Lower lobe of right lung (tissue), 2 donors: Measurements from ENCODE around the gene PLD4. TPM values are rescaled to one million over a fixed set of nuclear protein-coding genes. Genes with fewer than 3 reads are reported as not detected.
"Not testable (repeated sequence)": the region's sequence is repeated elsewhere in the genome, so short reads cannot be mapped to it uniquely, and the experiment has no call there.

ENCODE experiments used
- ATAC-seq, 2 donors: fragments of 200-7000 bp; cut with Tn5 transposase; one replicate each; pipeline ENCODE4 v1.9.1; 2020 to 2022; ENCODE audit warnings: mild to moderate bottlenecking in 2 of 2, moderate library complexity in 2 of 2
- DNase-seq: peaks from one replicate; pipeline ENCODE4 v3.0.0-alpha.2; 2020
- H3K27ac ChIP-seq: fragments of 200-600 bp; one replicate; pipeline ENCODE4 v1.8.0; 2022
- H3K27me3 ChIP-seq: fragments of 200-600 bp; one replicate; pipeline ENCODE4 v1.8.0; 2022; ENCODE audit warnings: low read depth
- H3K36me3 ChIP-seq: fragments of 200-600 bp; one replicate; pipeline ENCODE4 v1.8.0; 2022; ENCODE audit warnings: mild to moderate bottlenecking
- H3K4me1 ChIP-seq: fragments of 200-600 bp; one replicate; pipeline ENCODE4 v1.8.0; 2022
- H3K4me3 ChIP-seq: fragments of 200-600 bp; one replicate; pipeline ENCODE4 v1.8.0; 2022; ENCODE audit warnings: mild to moderate bottlenecking
- H3K9me3 ChIP-seq: fragments of 200-600 bp; one replicate; pipeline ENCODE4 v1.8.0; 2022
- intact Hi-C: fragments of 100-400 bp; cut with DNase I; formaldehyde crosslinking; loops from one replicate; pipeline ENCODE4 v1.11.0; 2022
- total RNA-seq: library from RNA; stranded (reverse); fragmentation: NEBNext Ultra II Directional; extraction: Animal tissue kit (Norgen Biotek cat#: 25700); gene quantifications from one replicate; pipeline ENCODE4 v1.2.1, GENCODE V29; 2021
- TF ChIP-seq, protein P1 (sequence below): fragments of 200-600 bp; IDR thresholded peaks from one replicate; pipeline ENCODE4 v1.8.0; 2022; ENCODE audit warnings: antibody characterized with exemption, mild to moderate bottlenecking
- donor health status: DM: no; HTN: yes; CAD: no; lungs with severe emphysema.

PLD4 gene
- total RNA-seq, 1 donor from 2014 or later: 1.2 TPM

DNA sequence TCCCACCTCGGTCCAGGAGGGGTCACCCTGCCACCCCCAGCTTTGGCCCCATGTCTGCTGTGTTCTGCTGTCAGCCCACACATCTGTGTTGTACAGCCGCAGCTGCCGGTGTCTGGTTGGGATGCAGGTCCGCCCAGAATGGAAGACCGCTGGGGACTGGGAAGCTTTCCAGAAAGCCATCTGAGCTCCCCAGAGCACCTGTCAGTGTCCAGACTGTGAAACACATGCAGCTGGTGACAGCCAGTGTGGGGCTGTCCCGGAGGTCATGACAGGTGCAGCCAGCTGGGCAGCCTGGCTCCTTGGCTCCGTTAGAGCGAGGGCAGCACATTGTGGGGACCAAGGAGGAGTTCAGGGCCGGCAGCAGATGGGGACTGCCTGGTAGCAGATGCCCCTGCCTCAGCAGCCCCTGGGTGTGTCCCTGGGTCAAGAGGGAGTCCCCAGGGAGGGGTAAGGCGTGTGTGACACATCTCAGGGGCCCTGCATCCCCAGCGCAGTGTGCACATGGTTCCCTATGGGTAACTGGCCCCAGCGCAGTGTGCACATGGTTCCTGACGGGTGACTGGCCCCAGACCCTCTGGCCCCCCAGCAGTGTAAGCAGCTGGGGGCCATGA, 43.2 kb upstream of the PLD4 start:
- DNase-seq: no peak
- intact Hi-C loops: no loop called here
- Histone ChIP-seq H3K4me1 (no peaks in the 10 kb centered on the region), H3K4me3 (no peak overlapping the region), H3K9me3 (no peaks in the 10 kb centered on the region), H3K27ac (no peak overlapping the region), H3K27me3 (no peaks in the 10 kb centered on the region), H3K36me3 (peaks cover 45% of the 10 kb centered on the region)
- no peak for ATAC-seq
- TF ChIP-seq, protein P1, sequence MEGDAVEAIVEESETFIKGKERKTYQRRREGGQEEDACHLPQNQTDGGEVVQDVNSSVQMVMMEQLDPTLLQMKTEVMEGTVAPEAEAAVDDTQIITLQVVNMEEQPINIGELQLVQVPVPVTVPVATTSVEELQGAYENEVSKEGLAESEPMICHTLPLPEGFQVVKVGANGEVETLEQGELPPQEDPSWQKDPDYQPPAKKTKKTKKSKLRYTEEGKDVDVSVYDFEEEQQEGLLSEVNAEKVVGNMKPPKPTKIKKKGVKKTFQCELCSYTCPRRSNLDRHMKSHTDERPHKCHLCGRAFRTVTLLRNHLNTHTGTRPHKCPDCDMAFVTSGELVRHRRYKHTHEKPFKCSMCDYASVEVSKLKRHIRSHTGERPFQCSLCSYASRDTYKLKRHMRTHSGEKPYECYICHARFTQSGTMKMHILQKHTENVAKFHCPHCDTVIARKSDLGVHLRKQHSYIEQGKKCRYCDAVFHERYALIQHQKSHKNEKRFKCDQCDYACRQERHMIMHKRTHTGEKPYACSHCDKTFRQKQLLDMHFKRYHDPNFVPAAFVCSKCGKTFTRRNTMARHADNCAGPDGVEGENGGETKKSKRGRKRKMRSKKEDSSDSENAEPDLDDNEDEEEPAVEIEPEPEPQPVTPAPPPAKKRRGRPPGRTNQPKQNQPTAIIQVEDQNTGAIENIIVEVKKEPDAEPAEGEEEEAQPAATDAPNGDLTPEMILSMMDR: no peak

DNA sequence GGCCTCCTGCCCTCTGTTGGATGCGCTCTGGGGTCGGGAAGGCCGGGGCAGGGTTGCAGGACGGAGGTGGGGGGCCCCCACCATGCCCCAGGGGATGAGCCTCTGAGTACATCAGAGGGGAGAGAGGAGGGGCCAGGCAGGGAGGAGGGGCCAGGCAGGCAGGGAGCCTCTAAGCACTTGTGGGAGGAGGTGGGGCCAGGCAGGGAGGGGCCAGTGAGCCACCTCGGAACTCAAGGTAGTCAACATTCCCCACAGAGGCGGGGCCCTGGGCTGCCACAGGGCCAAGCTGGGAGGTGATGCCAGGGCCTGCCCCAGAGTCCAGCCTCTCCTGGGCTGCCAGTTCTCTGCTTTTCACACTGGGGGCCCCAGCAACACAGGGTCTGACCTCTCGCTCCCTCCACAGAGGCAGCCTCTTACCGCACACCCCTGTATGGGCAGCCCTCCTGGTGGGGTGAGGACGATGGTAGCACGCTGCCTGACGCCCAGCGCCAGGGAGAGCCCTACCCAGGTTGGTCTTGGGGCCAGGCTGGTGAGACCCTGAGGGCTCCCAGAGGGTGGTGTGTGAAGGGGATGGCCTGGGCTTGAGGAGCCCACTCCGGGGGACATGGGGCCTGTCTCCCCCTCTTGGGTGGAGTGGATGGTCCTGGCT, 42.2 kb upstream of the PLD4 start:
- ATAC-seq: peak; percentile 83 to 84

DNA sequence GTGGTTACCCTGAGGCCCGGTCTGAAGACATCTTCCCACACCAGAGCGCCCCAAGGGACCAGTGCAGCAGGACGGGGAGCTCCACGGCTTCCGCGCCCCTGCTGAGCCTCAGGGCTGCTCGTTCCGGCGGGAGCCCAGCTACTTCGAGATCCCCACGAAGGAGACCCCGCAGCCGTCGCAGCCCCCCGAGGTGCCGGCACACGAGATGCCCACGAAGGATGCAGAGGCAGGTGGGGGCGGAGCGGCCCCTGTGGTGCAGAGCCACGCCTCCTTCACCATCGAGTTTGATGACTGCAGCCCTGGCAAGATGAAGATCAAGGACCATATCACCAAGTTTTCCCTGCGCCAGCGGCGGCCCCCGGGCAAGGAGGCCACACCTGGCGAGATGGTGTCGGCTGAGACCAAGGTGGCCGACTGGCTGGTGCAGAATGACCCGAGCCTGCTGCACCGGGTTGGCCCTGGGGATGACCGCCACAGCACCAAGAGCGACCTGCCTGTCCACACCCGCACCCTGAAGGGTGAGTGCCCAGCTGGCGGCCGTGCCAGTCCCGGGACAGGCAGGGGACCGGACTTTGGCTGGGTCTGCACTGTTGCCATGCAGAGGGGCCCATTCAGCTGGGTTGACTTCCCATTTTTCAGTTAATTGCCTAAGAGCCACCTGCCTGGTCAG, 41.6 kb upstream of the PLD4 start:
- Histone ChIP-seq H3K9me3 (no peaks in the 10 kb centered on the region), H3K27me3 (no peaks in the 10 kb centered on the region), H3K4me1 (no peaks in the 10 kb centered on the region), H3K27ac (no peak overlapping the region), H3K36me3 (peaks cover 58% of the 10 kb centered on the region), H3K4me3 (no peak overlapping the region)
- DNase-seq: peak; percentile 39
- ATAC-seq: no peak
- intact Hi-C loops: no loop called here
- TF ChIP-seq, protein P1: no peak

More for the DNA sequence above, 42.2 kb upstream of the PLD4 start:
- H3K4me3 ChIP-seq: no peak overlapping the region
- intact Hi-C loops: no loop called here
- no peak overlapping the region for H3K27ac ChIP-seq
- H3K36me3 ChIP-seq: peaks cover 54% of the 10 kb centered on the region
- TF ChIP-seq, protein P1: no peak
- no peaks in the 10 kb centered on the region for H3K4me1 ChIP-seq
- no peaks in the 10 kb centered on the region for H3K9me3 ChIP-seq
- H3K27me3 ChIP-seq: no peaks in the 10 kb centered on the region
- DNase-seq: peak; percentile 82

DNA sequence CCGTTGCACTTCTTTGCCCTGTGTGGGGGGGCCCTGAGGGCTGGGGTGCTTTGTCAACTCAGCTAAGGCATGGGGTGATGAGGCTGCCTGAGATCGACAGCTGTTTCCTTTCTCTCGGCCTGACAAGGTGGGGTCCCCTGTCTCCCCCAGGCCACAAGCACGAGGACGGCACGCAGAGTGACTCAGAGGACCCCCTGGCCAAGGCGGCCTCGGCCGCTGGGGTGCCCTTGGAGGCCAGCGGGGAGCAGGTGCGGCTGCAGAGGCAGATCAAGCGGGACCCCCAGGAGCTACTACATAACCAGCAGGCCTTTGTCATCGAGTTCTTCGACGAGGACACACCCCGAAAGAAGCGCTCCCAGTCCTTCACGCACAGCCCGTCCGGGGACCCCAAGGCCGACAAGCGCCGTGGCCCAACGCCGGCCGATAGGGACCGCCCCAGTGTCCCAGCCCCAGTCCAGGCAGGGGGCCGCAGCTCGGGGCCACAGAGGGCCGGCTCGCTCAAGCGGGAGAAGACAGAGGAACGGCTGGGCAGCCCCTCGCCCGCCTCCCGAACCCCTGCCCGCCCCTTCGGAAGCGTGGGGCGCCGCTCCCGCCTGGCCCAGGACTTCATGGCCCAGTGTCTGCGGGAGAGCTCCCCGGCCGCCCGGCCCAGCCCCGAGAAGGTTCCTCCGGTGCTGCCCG, 40.9 kb upstream of the PLD4 start:
- H3K36me3 ChIP-seq: peaks cover 58% of the 10 kb centered on the region
- H3K4me1 ChIP-seq: no peaks in the 10 kb centered on the region
- no peaks in the 10 kb centered on the region for H3K27me3 ChIP-seq
- intact Hi-C loops: no loop called here
- H3K4me3 ChIP-seq: no peak overlapping the region
- ATAC-seq (no peak), DNase-seq (peak; percentile 41)
- H3K9me3 ChIP-seq: no peaks in the 10 kb centered on the region
- H3K27ac ChIP-seq: no peak overlapping the region
- TF ChIP-seq, protein P1: no peak

DNA sequence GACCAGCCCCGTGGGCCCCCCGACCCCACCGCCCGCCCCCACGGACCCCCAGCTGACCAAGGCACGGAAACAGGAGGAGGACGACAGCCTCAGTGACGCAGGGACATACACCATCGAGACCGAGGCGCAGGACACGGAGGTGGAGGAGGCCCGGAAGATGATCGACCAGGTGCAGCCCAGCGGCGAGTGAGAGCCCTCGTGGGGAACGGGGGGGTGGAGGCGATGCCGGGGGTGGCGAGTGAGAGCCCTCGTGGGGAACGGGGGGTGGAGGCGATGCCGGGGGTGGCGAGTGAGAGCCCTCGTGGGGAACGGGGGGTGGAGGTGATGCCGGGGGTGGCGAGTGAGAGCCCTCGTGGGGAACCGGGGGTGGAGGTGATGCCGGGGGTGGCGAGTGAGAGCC, 40.3 kb upstream of the PLD4 start:
- H3K4me1 ChIP-seq, H3K9me3 ChIP-seq, H3K27me3 ChIP-seq, H3K27ac ChIP-seq, intact Hi-C loops, ATAC-seq, H3K4me3 ChIP-seq: not testable (repeated sequence)
- peaks cover 57% of the 10 kb centered on the region for H3K36me3 ChIP-seq
- DNase-seq: peak; percentile 28
